Muscle layer of colon (tissue), 2 donors: ENCODE measurements around the gene DDX24.
"Not testable (repeated sequence)": the region's sequence is repeated elsewhere in the genome, so short reads cannot be mapped to it uniquely, and the experiment has no call there.

ENCODE experiments used
- H3K27ac ChIP-seq: one replicate; pipeline ENCODE4 v1.7.0; 2013; ENCODE audit warnings: low read depth, mild to moderate bottlenecking, low read length, moderate library complexity
- H3K27me3 ChIP-seq, 2 donors: one replicate each; pipeline ENCODE4 v1.7.0; 2013; ENCODE audit warnings: low read length in 2 of 2, mild to moderate bottlenecking in 2 of 2; ENCODE audit not compliant: insufficient read depth in 2 of 2, control insufficient read depth in 1 of 2
- H3K36me3 ChIP-seq: one replicate; pipeline ENCODE4 v1.7.0; 2013; ENCODE audit warnings: mild to moderate bottlenecking, low read length; ENCODE audit not compliant: insufficient read depth
- H3K4me1 ChIP-seq: one replicate; pipeline ENCODE4 v1.7.0; 2013; ENCODE audit warnings: mild to moderate bottlenecking, low read length; ENCODE audit not compliant: insufficient read depth
- H3K4me3 ChIP-seq, 2 donors: one replicate each; pipeline ENCODE4 v1.7.0; 2013; ENCODE audit warnings: low read length in 2 of 2, low read depth in 1 of 2, mild to moderate bottlenecking in 1 of 2, moderate library complexity in 1 of 2
- H3K9ac ChIP-seq: one replicate; pipeline ENCODE4 v1.7.0; 2013; ENCODE audit warnings: low read length
- H3K9me3 ChIP-seq: one replicate; pipeline ENCODE4 v1.7.0; 2013; ENCODE audit warnings: mild to moderate bottlenecking, low read length
- donor health status: abdominal sarcoma.
- donor health status: Adenocarcinoma of cecum.

Gene DDX24

GRCh38 chr14:94074534-94074933 lies 6.5 kb downstream of the DDX24 start:
- Histone ChIP-seq H3K4me3 (no peak overlapping the region), H3K27me3 (no peaks in the 10 kb centered on the region), H3K4me1 (peaks cover 30% of the 10 kb centered on the region), H3K36me3 (peaks cover 23% of the 10 kb centered on the region), H3K9me3 (no peaks in the 10 kb centered on the region), H3K27ac (no peak overlapping the region), H3K9ac (no peak overlapping the region)

GRCh38 chr14:94072076-94072475 lies 8.9 kb downstream of the DDX24 start:
- not testable (repeated sequence) for H3K9ac ChIP-seq, H3K9me3 ChIP-seq, H3K27ac ChIP-seq, H3K27me3 ChIP-seq, H3K36me3 ChIP-seq, H3K4me3 ChIP-seq
- peaks cover 11% of the 10 kb centered on the region for H3K4me1 ChIP-seq

- H3K27ac ChIP-seq, result no peak overlapping the region
- no peaks in the 10 kb centered on the region for H3K9me3 ChIP-seq
- H3K4me3 ChIP-seq, result no peak overlapping the region
- no peaks in the 10 kb centered on the region for H3K27me3 ChIP-seq
- H3K36me3 ChIP-seq, result peaks cover 17% of the 10 kb centered on the region
- no peak overlapping the region for H3K9ac ChIP-seq
- H3K4me1 ChIP-seq, result peaks cover 27% of the 10 kb centered on the region
Measured at GRCh38 chr14:94066089-94066676, 14.8 kb downstream of the DDX24 start.

- Histone ChIP-seq H3K36me3 (peaks cover 55% of the 10 kb centered on the region), H3K9ac (no peak overlapping the region), H3K4me1 (peaks cover 27% of the 10 kb centered on the region), H3K27ac (no peak overlapping the region), H3K9me3 (no peaks in the 10 kb centered on the region), H3K4me3 (no peak overlapping the region), H3K27me3 (no peaks in the 10 kb centered on the region)
Measured at GRCh38 chr14:94062344-94062940, 18.6 kb downstream of the DDX24 start.

- Histone ChIP-seq H3K36me3 (peaks cover 79% of the 10 kb centered on the region), H3K4me1 (peaks cover 6% of the 10 kb centered on the region)
Measured at GRCh38 chr14:94059998-94060397, 21.0 kb downstream of the DDX24 start.

GRCh38 chr14:94058674-94059138 lies 22.3 kb downstream of the DDX24 start:
- Histone ChIP-seq H3K4me3 (no peak overlapping the region), H3K27me3 (no peaks in the 10 kb centered on the region), H3K27ac (no peak overlapping the region), H3K9me3 (no peaks in the 10 kb centered on the region), H3K36me3 (peaks cover 91% of the 10 kb centered on the region), H3K9ac (no peak overlapping the region), H3K4me1 (no peaks in the 10 kb centered on the region)

More at GRCh38 chr14:94059998-94060397, 21.0 kb downstream of the DDX24 start:
- no peak overlapping the region for H3K4me3 ChIP-seq
- H3K27ac ChIP-seq, result no peak overlapping the region
- H3K9ac ChIP-seq, result no peak overlapping the region
- no peaks in the 10 kb centered on the region for H3K27me3 ChIP-seq
- no peaks in the 10 kb centered on the region for H3K9me3 ChIP-seq

- no peak overlapping the region for H3K27ac ChIP-seq
- no peak overlapping the region for H3K9ac ChIP-seq
- H3K4me1 ChIP-seq, result no peaks in the 10 kb centered on the region
- no peaks in the 10 kb centered on the region for H3K27me3 ChIP-seq
- no peaks in the 10 kb centered on the region for H3K9me3 ChIP-seq
- peaks cover 91% of the 10 kb centered on the region for H3K36me3 ChIP-seq
- H3K4me3 ChIP-seq, result no peak overlapping the region
Measured at GRCh38 chr14:94058128-94058673, 22.8 kb downstream of the DDX24 start.

- peaks cover 93% of the 10 kb centered on the region for H3K36me3 ChIP-seq
- no peaks in the 10 kb centered on the region for H3K27me3 ChIP-seq
- H3K4me1 ChIP-seq, result peaks cover 2% of the 10 kb centered on the region
- no peak overlapping the region for H3K27ac ChIP-seq
- no peak overlapping the region for H3K9ac ChIP-seq
- no peak overlapping the region for H3K4me3 ChIP-seq
- no peaks in the 10 kb centered on the region for H3K9me3 ChIP-seq
Measured at GRCh38 chr14:94056579-94057308, 24.3 kb downstream of the DDX24 start.

GRCh38 chr14:94054936-94055335 lies 26.1 kb downstream of the DDX24 start:
- Histone ChIP-seq H3K27me3 (no peaks in the 10 kb centered on the region), H3K9ac (no peak overlapping the region), H3K36me3 (peaks cover 93% of the 10 kb centered on the region), H3K4me1 (peaks cover 7% of the 10 kb centered on the region), H3K27ac (no peak overlapping the region), H3K9me3 (no peaks in the 10 kb centered on the region), H3K4me3 (no peak overlapping the region)

GRCh38 chr14:94054401-94054800 lies 26.6 kb downstream of the DDX24 start:
- no peaks in the 10 kb centered on the region for H3K9me3 ChIP-seq
- no peaks in the 10 kb centered on the region for H3K27me3 ChIP-seq
- H3K9ac ChIP-seq, result no peak overlapping the region
- H3K4me1 ChIP-seq, result peaks cover 7% of the 10 kb centered on the region
- no peak overlapping the region for H3K4me3 ChIP-seq
- peaks cover 93% of the 10 kb centered on the region for H3K36me3 ChIP-seq
- no peak overlapping the region for H3K27ac ChIP-seq

GRCh38 chr14:94052662-94053061 lies 28.3 kb downstream of the DDX24 start:
- no peak overlapping the region for H3K27ac ChIP-seq
- H3K4me1 ChIP-seq, result peaks cover 14% of the 10 kb centered on the region
- H3K36me3 ChIP-seq, result peaks cover 93% of the 10 kb centered on the region

More at GRCh38 chr14:94052662-94053061, 28.3 kb downstream of the DDX24 start:
- no peaks in the 10 kb centered on the region for H3K27me3 ChIP-seq
- H3K9ac ChIP-seq, result no peak overlapping the region
- H3K4me3 ChIP-seq, result no peak overlapping the region
- H3K9me3 ChIP-seq, result no peaks in the 10 kb centered on the region
